Motor neuron (in vitro differentiated cells): ENCODE results near the gene IRF5. TPM values are rescaled to one million over a fixed set of nuclear protein-coding genes. Genes with fewer than 3 reads are reported as not detected.
"Not testable (repeated sequence)": the region's sequence is repeated elsewhere in the genome, so short reads cannot be mapped to it uniquely, and the experiment has no call there.

ENCODE experiments used
- ATAC-seq, 8 experiments: fragments of 200-7000 bp; cut with Tn5 transposase; replicated peaks in 6 of 8; 2 replicates each; pipeline ENCODE4 v1.8.0; 2021; ENCODE audit warnings: mild to moderate bottlenecking in 8 of 8, moderate library complexity in 8 of 8
- H3K27ac ChIP-seq, 2 donors: fragments of 250-450 bp; sonication (Bioruptor Pico); 2 replicates each; pipeline ENCODE4 v1.9.0; 2021; ENCODE audit warnings: antibody characterized with exemption in 2 of 2, mild to moderate bottlenecking in 2 of 2, moderate library complexity in 1 of 2
- H3K4me1 ChIP-seq, 2 donors: fragments of 250-450 bp; sonication (Bioruptor Pico); replicated peaks in 1 of 2; 2 replicates each; pipeline ENCODE4 v1.6.1; 2021; ENCODE audit warnings: antibody characterized with exemption in 2 of 2, mild to moderate bottlenecking in 2 of 2, moderate library complexity in 1 of 2
- H3K4me3 ChIP-seq, 5 donors: fragments of 250-450 bp; sonication (Bioruptor Pico); 2 replicates each; pipeline ENCODE4 v1.9.0; 2021; ENCODE audit warnings: antibody characterized with exemption in 5 of 5, mild to moderate bottlenecking in 5 of 5, moderate library complexity in 4 of 5
- WGBS, 10 experiments: fragments of 450-650 bp; shearing (Covaris generic); methylation state at CpG; one replicate each; pipeline ENCODE4 v1.0.0; 2022; 5-methylcytosine and 5-hydroxymethylcytosine counted together
- in situ Hi-C, 9 experiments: fragments of 400-800 bp; cut with MboI; loops; one replicate each; pipeline ENCODE4 v1.15.0; 2021; ENCODE audit warnings: low sequenced_read_pairs in 9 of 9, low pct_unique_long_range_greater_than_20kb in 2 of 9; ENCODE audit not compliant: unreplicated experiment in 9 of 9
- total RNA-seq, 8 experiments: library from RNA; unstranded; fragments of 300-600 nt; gene quantifications; 2 replicates each; pipeline versions ENCODE4 v1.2.3 to v1.2.4, GENCODE V29; 2022

Gene IRF5
- total RNA-seq, 8 experiments from 2014 or later, result 0.21 to 5.6 (median 0.65) TPM

DNA sequence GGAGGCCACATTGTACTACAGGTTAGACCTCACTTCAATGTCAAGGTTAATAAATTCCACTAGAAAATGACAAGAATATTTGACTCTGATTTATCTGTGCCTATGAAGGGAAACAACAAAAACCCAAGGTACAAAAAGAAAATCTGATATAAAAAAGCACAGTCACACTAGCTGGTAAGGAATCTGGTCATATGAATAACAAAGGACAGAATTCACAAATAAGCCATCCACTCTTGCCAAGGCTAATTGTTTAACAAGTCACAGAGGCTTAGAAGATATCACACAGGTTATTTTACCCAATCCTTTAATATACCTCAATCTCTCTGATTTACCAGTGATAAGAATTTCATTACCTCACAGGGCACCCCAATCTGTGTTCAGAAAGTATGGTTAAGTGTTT is 47.9 kb downstream of the IRF5 start:
- Histone ChIP-seq H3K27ac (no peak overlapping the region), H3K4me1 (no peaks in the 10 kb centered on the region), H3K4me3 (no peak overlapping the region)
- in situ Hi-C loops, result no loop called here
- no peak for ATAC-seq

DNA sequence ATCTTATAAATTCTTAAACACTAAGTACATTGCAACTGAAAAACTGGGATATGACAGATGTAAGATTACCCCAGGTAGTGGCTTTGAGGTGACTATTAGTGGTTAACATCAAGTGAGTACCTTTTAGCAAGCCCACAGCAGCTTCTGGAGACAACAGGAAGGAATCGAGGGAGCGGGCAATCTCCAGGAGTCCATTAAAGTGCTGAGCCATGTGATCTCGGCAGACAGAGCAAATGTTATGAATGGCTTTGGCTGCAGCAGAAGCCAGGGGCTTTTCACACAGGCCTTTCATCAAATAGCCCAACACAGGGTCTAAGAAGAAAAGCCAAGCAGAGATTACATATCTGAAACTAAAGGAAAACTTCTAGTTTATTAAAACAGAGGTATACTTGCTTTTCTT is 48.9 kb downstream of the IRF5 start:
- no peak for ATAC-seq
- Histone ChIP-seq H3K4me3 (no peak overlapping the region), H3K4me1 (no peaks in the 10 kb centered on the region), H3K27ac (no peak overlapping the region)
- in situ Hi-C loops, result no loop called here
- WGBS, 10 experiments, result 0 to 100% (median 76%) methylated on average over 1 to 3 of the region's 3 CpGs; no CpG with 5 or more reads in 1 of the 10 experiments

DNA sequence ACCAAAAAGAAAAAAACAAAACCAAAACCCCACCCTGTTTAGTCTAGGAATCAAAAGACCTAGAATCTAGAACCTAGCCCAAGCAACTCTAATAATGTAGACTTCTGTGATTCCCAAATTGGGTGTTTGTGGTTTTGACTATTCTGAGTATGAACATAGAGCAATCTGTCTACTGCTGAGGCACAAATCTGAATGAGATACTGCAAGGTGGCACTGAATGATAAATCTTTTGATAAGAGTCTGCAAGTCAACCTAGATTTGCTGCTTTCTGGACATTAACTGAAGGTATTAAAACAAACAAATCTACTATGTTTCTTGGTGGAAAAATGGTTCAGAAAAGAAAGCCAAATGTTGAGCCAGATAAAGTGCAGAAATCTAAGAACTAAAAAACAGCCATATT is 50.6 kb downstream of the IRF5 start:
- in situ Hi-C loops, result no loop called here
- H3K4me3 ChIP-seq, result no peak overlapping the region
- no peak for ATAC-seq
- H3K27ac ChIP-seq, result no peak overlapping the region
- no peaks in the 10 kb centered on the region for H3K4me1 ChIP-seq

DNA sequence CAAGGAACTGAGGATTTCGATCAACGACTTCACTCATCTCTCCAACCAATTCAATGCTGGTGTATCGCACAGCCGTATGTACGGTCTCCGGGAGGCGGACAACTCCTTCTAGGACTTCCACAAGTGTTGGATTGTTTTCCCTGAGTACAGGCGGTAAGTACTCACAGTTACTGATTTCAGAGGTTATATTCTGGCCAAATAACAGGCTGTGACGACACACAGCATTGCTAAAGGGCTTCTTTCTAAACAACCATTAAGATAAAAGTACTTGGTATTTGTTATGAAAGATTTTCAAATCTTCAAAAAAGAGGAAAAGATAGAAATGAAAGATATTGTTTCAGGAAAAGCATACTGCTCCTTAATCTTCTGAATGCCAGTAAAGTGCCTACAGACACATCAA is 52.2 kb downstream of the IRF5 start:
- WGBS, 10 experiments, result 80 to 100% (median 91%) methylated on average over 1 to 9 of the region's 9 CpGs; no CpG with 5 or more reads in 1 of the 10 experiments
- no peaks in the 10 kb centered on the region for H3K4me1 ChIP-seq
- ATAC-seq, result no peak
- in situ Hi-C loops, result no loop called here
- no peak overlapping the region for H3K4me3 ChIP-seq
- no peak overlapping the region for H3K27ac ChIP-seq

DNA sequence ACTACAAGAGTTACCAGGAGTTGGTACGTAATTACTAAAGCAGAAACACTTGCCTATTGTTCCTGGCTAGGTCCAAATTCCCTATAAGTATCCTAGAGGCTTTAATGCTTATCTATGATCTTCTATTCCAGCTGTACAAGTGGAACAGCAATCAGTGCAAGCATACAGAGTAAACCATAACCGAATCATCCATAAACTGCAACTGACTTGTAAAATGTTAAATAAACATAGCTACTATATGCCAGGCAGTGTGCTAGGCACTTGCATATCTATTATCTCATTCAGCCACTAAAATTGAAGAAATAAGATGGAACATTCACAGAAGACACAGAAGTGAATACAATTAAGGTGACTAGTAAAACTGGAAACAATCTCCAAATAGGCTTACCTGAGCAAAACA is 55.7 kb downstream of the IRF5 start:
- in situ Hi-C loops, result no loop called here
- no peak for ATAC-seq
- Histone ChIP-seq H3K4me3 (no peak overlapping the region), H3K27ac (no peak overlapping the region), H3K4me1 (no peaks in the 10 kb centered on the region)
- WGBS, 10 experiments, result 80 to 100% (median 95%) methylated on average over 1 to 2 of the region's 2 CpGs; no CpG with 5 or more reads in 1 of the 10 experiments

DNA sequence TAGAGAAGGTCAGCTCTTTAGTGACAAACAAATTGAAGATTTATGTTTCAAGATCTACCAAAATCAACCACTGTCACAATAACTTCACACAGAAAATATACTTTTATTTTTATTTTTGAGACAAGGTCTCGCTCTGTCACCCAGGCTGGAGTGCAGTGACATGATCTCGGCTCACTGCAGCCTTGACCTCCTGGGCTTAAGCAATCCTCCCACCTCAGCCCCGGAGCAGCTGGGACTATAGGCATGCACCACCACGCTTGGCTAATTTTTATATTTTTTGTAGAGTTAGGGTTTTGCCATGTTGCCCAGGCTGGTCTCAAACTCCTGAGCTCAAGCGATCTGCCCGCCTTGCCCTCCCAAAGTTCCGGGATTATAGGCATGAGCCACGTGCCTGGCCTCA is 56.8 kb downstream of the IRF5 start:
- ATAC-seq, H3K4me3 ChIP-seq, H3K4me1 ChIP-seq, in situ Hi-C loops, H3K27ac ChIP-seq: not testable (repeated sequence)
- WGBS, 10 experiments, result 92 to 100% (median 96%) methylated on average over 1 to 7 of the region's 8 CpGs; no CpG with 5 or more reads in 4 of the 10 experiments

DNA sequence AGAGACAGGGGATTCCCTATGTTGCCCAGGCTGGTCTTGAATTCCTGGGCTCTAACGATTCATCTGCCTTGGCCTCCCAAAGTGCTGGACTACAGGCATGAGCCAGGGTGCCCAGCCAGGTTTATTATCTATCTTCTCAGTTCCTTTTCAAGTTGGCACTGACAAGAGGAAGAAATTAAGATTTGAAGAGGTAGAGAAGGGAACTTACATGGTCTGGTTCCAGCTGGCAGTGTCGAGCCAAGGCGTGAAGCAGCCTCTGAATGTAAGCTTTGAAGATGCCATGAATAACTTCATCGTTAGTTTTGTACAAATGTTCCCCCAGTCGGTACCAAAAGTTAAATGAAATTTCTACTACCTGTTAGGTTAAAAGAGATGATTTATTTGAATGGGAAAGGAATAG is 59.5 kb downstream of the IRF5 start:
- WGBS, 10 experiments, result 93 to 100% (median 100%) methylated on average over 2 to 5 of the region's 5 CpGs; no CpG with 5 or more reads in 1 of the 10 experiments
- Histone ChIP-seq H3K27ac (no peak overlapping the region), H3K4me1 (no peaks in the 10 kb centered on the region), H3K4me3 (no peak overlapping the region)
- no peak for ATAC-seq
- in situ Hi-C loops, result no loop called here

Other genes starting within 250 kb of the IRF5 start
- 100 to 1,000 TPM in 4 of 8 experiments, 10 to 100 TPM in 4; 66.8 to 449 (median 126) TPM for gene CALU, start 198.6 kb upstream of the IRF5 start, total RNA-seq
- under 1 TPM in 5 of 8 experiments, not detected in 3; 0.27 to 0.78 (median 0.43) TPM for gene OPN1SW, start 162.1 kb upstream of the IRF5 start, total RNA-seq
- 10 to 100 TPM in 7 of 8 experiments, 1 to 10 TPM in 1; 3.7 to 99.4 (median 23.1) TPM for gene CCDC136, start 146.0 kb upstream of the IRF5 start, total RNA-seq
- gene FLNC, start 107.5 kb upstream of the IRF5 start, total RNA-seq, result 100 to 1,000 TPM in 1 of 8 experiments, 10 to 100 TPM in 5, 1 to 10 TPM in 2; 1.7 to 157 (median 25.9) TPM
- gene ATP6V1F, start 75.1 kb upstream of the IRF5 start, total RNA-seq, result 100 to 1,000 TPM; 145 to 455 (median 235) TPM
- 1 to 10 TPM in 2 of 8 experiments, under 1 TPM in 6; 0.22 to 1.5 (median 0.32) TPM for gene KCP, start 27.2 kb upstream of the IRF5 start, total RNA-seq
- gene TNPO3, start 117.2 kb downstream of the IRF5 start, total RNA-seq, result 10 to 100 TPM; 45.3 to 63.9 (median 52.0) TPM
- 10 to 100 TPM in 2 of 8 experiments, 1 to 10 TPM in 6; 2.0 to 24.0 (median 5.6) TPM for gene TSPAN33, start 206.8 kb downstream of the IRF5 start, total RNA-seq